Neuronal stem cell (in vitro differentiated cells): ENCODE results near the gene PPIE.

ENCODE experiments used
- DNase-seq: peaks from one replicate; pipeline ENCODE4 v3.0.0-alpha.2; 2013; ENCODE audit warnings: low spot score
- H2AFZ ChIP-seq: one replicate; pipeline ENCODE4 v1.6.1; 2013; ENCODE audit warnings: mild to moderate bottlenecking, low read length, inconsistent platforms
- H2AK5ac ChIP-seq: 2 replicates; pipeline ENCODE4 v1.6.1; 2013; ENCODE audit warnings: low read depth, mild to moderate bottlenecking, inconsistent platforms, low read length, moderate library complexity, mixed read lengths
- H2BK120ac ChIP-seq: 2 replicates; pipeline ENCODE4 v1.6.1; 2013; ENCODE audit warnings: low read depth, mild to moderate bottlenecking, inconsistent platforms, low read length, moderate library complexity, mixed read lengths
- H2BK12ac ChIP-seq: one replicate; pipeline ENCODE4 v1.6.1; 2013; ENCODE audit warnings: low read length, inconsistent platforms
- H2BK15ac ChIP-seq: 2 replicates; pipeline ENCODE4 v1.6.1; 2013; ENCODE audit warnings: mild to moderate bottlenecking, low read length, inconsistent platforms, mixed read lengths
- H2BK5ac ChIP-seq: one replicate; pipeline ENCODE4 v1.6.1; 2013; ENCODE audit warnings: inconsistent platforms, mild to moderate bottlenecking, low read length, moderate library complexity
- H3K14ac ChIP-seq: one replicate; pipeline ENCODE4 v1.6.1; 2013; ENCODE audit warnings: low read length, inconsistent platforms
- H3K18ac ChIP-seq: 2 replicates; pipeline ENCODE4 v1.6.1; 2013; ENCODE audit warnings: low read length, inconsistent platforms
- H3K23ac ChIP-seq: 2 replicates; pipeline ENCODE4 v1.6.1; 2013; ENCODE audit warnings: low read depth, mild to moderate bottlenecking, mixed read lengths, low read length, inconsistent platforms; ENCODE audit not compliant: poor library complexity
- H3K27ac ChIP-seq: replicated peaks from 3 replicates; pipeline ENCODE4 v1.5.1; 2013; ENCODE audit warnings: low read length, inconsistent platforms
- H3K27me3 ChIP-seq, 3 experiments: 2 replicates each; pipeline ENCODE4 v1.6.1; 2013; ENCODE audit warnings: low read length in 3 of 3, mild to moderate bottlenecking in 2 of 3, inconsistent platforms in 1 of 3, low read depth in 1 of 3, mixed read lengths in 1 of 3, moderate library complexity in 1 of 3; ENCODE audit not compliant: control insufficient read depth in 3 of 3, insufficient read depth in 3 of 3
- H3K36me3 ChIP-seq, 2 donors: replicated peaks in 1 of 2; 2 replicates each; pipeline ENCODE4 v1.6.1; 2013; ENCODE audit warnings: low read length in 2 of 2; ENCODE audit not compliant: control insufficient read depth in 2 of 2, insufficient read depth in 2 of 2
- H3K4ac ChIP-seq: 2 replicates; pipeline ENCODE4 v1.6.1; 2013; ENCODE audit warnings: inconsistent platforms, mild to moderate bottlenecking, low read length, moderate library complexity
- H3K4me1 ChIP-seq, 2 donors: 1 replicate in 1 of 2; 2 replicates in 1 of 2; pipeline ENCODE4 v1.6.1; 2013; ENCODE audit warnings: low read length in 2 of 2, low read depth in 1 of 2; ENCODE audit not compliant: control insufficient read depth in 2 of 2, insufficient read depth in 1 of 2
- H3K4me2 ChIP-seq: one replicate; pipeline ENCODE4 v1.6.1; 2013; ENCODE audit warnings: mild to moderate bottlenecking, low read length, inconsistent platforms; ENCODE audit not compliant: insufficient read depth, poor library complexity, severe bottlenecking
- H3K4me3 ChIP-seq, 2 donors: 2 replicates each; pipeline ENCODE4 v1.5.1; 2013; ENCODE audit warnings: low read length in 2 of 2, mild to moderate bottlenecking in 2 of 2, inconsistent platforms in 1 of 2, moderate library complexity in 1 of 2
- H3K79me1 ChIP-seq: one replicate; pipeline ENCODE4 v1.6.1; 2013; ENCODE audit warnings: low read depth, mild to moderate bottlenecking, inconsistent platforms, low read length, moderate library complexity
- H3K9ac ChIP-seq: one replicate; pipeline ENCODE4 v1.6.1; 2013; ENCODE audit warnings: mild to moderate bottlenecking, low read depth, low read length, inconsistent platforms; ENCODE audit not compliant: poor library complexity
- H3K9me3 ChIP-seq, 2 donors: replicated peaks in 1 of 2; 2 replicates each; pipeline versions ENCODE3 to v1.6.1; 2013; ENCODE audit warnings: low read length in 2 of 2, mild to moderate bottlenecking in 2 of 2, inconsistent platforms in 1 of 2, low read depth in 1 of 2, mixed read lengths in 1 of 2, moderate library complexity in 1 of 2; ENCODE audit not compliant: control insufficient read depth in 2 of 2, insufficient read depth in 1 of 2
- H4K8ac ChIP-seq: one replicate; pipeline ENCODE4 v1.6.1; 2013; ENCODE audit warnings: low read depth, mild to moderate bottlenecking, inconsistent platforms, low read length, moderate library complexity
- H4K91ac ChIP-seq: one replicate; pipeline ENCODE4 v1.6.1; 2013; ENCODE audit warnings: low read length, low read depth, mild to moderate bottlenecking, inconsistent platforms; ENCODE audit not compliant: poor library complexity
- WGBS, 2 donors: extraction: QIAGEN DNeasy Blood & Tissue Kit; methylation state at CpG; one replicate each; pipeline ENCODE4 v1.1.7; 2013; ENCODE audit warnings: missing lambda C conversion rate in 2 of 2, mixed read lengths in 1 of 2; ENCODE audit not compliant: insufficient read length in 2 of 2, insufficient replicate concordance in 1 of 2; ENCODE audit errors: extremely low coverage in 2 of 2; 5-methylcytosine and 5-hydroxymethylcytosine counted together

The PPIE gene

DNA sequence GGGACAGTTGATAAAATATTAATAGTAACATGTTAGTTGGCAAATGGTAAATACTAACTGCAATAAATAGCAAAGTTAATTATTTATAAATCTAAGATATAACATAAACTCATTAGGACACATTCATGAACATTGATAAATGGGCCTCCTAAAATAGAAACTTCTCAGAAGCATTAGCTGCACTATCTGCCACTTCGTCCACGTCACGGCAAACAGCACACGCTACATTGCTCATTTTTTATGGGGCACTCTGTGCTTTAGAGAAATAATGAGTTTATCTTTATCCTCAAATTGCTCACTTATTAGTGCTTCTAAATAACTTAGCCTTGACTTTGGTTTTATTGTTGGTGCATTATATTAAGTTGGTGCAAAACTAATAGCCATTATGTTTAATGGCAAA, 31.2 kb upstream of the PPIE start:
- Histone ChIP-seq H3K9ac (no peak overlapping the region), H3K9me3 (no peaks in the 10 kb centered on the region), H3K18ac (no peak overlapping the region), H2AFZ (no peak overlapping the region), H2BK120ac (no peak overlapping the region), H3K4me2 (no peak overlapping the region), H3K27ac (no peak overlapping the region), H3K4ac (no peak overlapping the region), H2AK5ac (no peak overlapping the region), H3K27me3 (peaks cover 0 to 39% (median 7%) of the 10 kb centered on the region in 3 experiments), H2BK5ac (no peak overlapping the region), H4K91ac (no peak overlapping the region), H2BK15ac (no peak overlapping the region), H4K8ac (no peak overlapping the region), H3K4me1 (peaks cover 7 to 8% of the 10 kb centered on the region in 2 donors), H3K23ac (no peak overlapping the region), H2BK12ac (no peak overlapping the region), H3K36me3 (no peaks in the 10 kb centered on the region), H3K4me3 (no peak overlapping the region), H3K14ac (no peak overlapping the region), H3K79me1 (no peaks in the 10 kb centered on the region)
- whole genome bisulfite sequencing, 2 donors: no CpG with 5 or more reads among the region's 4 CpGs
- DNase-seq: no peak

DNA sequence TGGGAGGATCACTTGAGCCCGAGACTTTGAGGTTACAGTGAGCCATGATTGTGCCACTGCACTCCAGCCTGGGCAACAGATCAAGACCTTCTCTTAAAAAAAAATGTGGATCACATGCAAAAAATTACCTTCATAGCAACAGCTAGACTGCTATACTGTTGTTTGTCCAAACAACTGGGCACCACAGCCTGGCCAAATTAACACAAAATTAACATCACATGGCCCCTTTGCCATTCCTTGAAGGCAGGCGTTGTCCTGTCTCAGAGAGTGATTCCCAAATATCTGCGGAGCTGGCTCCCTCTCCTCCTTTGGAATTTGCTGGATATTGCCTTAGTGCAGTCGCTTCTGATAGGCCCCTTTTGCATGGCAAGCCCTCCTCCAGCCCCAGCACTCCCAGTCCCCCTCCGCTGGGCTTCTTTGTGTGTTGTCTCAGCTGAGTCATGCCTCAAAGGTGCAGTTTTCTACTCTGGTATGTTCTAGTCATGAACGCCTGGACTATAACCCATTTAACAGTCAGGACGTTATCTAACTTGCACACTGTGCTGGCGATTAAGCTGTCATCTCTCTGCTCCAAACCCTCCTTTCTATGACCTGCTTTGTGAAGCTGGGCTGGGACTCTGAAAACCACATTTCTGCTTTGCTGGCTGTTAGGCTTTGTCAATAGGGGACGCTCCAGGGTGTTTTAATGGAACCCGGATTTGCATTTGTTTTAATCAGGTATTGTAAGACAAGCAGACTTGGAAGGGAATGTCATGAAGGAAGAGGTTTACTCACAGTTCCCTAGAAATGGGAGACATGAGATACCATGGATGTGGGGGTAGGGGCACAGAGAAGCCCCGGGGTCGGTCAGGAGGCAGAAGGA, 27.3 kb upstream of the PPIE start:
- no peak overlapping the region for H3K4me2 ChIP-seq
- H3K23ac ChIP-seq: no peak overlapping the region
- no peak overlapping the region for H2BK12ac ChIP-seq
- peaks cover 0 to 38% (median 12%) of the 10 kb centered on the region in 3 experiments for H3K27me3 ChIP-seq
- no peak overlapping the region for H2AK5ac ChIP-seq
- H2BK15ac ChIP-seq: no peak overlapping the region
- H4K91ac ChIP-seq: no peak overlapping the region
- H2BK120ac ChIP-seq: no peak overlapping the region
- no peak for DNase-seq
- H3K18ac ChIP-seq: peak overlapping the region; percentile 15
- no peak overlapping the region for H3K4ac ChIP-seq
- H3K9me3 ChIP-seq: no peaks in the 10 kb centered on the region
- no peaks in the 10 kb centered on the region for H3K36me3 ChIP-seq
- no peak overlapping the region for H3K4me3 ChIP-seq
- no CpG with 5 or more reads among the region's 12 CpGs for WGBS, 2 donors
- no peak overlapping the region for H3K27ac ChIP-seq
- no peaks in the 10 kb centered on the region for H3K79me1 ChIP-seq
- H3K9ac ChIP-seq: no peak overlapping the region
- no peak overlapping the region for H4K8ac ChIP-seq
- H3K14ac ChIP-seq: no peak overlapping the region
- no peak overlapping the region for H2BK5ac ChIP-seq
- peak overlapping the region; percentile 54 for H2AFZ ChIP-seq
- H3K4me1 ChIP-seq: peaks cover 7 to 8% of the 10 kb centered on the region in 2 donors

DNA sequence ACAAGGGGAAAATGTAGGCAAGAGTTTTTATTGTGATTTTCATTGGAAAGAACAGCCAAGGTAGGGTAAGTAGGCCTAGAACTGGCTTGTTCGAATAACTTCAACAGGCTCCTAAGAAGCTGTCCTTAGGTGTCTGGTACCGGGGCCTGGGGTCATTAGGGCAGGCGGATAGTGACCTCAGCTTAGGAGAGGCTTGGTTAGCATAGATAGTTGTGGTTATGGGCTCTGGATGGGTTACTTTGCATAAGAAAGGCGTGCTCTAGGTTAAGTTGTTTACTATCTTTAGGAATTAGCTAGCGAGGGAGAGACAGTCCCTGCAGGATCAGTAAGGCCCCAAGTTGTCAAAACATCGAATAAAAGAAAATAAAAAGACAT, 26.7 kb upstream of the PPIE start:
- no peak overlapping the region for H2BK5ac ChIP-seq
- no peak overlapping the region for H3K9ac ChIP-seq
- DNase-seq: no peak
- no peaks in the 10 kb centered on the region for H3K9me3 ChIP-seq
- no CpG with 5 or more reads among the region's 6 CpGs for WGBS, 2 donors
- no peaks in the 10 kb centered on the region for H3K79me1 ChIP-seq
- no peak overlapping the region for H4K91ac ChIP-seq
- H3K27me3 ChIP-seq: peaks cover 0 to 39% (median 14%) of the 10 kb centered on the region in 3 experiments
- H3K14ac ChIP-seq: no peak overlapping the region
- H3K4me3 ChIP-seq: no peak overlapping the region
- H3K27ac ChIP-seq: no peak overlapping the region
- no peak overlapping the region for H2BK120ac ChIP-seq
- H2BK15ac ChIP-seq: no peak overlapping the region
- no peak overlapping the region for H3K4ac ChIP-seq
- no peak overlapping the region for H2BK12ac ChIP-seq
- no peak overlapping the region for H4K8ac ChIP-seq
- peaks cover 7 to 8% of the 10 kb centered on the region in 2 donors for H3K4me1 ChIP-seq
- H3K18ac ChIP-seq: no peak overlapping the region
- peak overlapping the region; percentile 54 for H2AFZ ChIP-seq
- H3K23ac ChIP-seq: no peak overlapping the region
- H3K4me2 ChIP-seq: no peak overlapping the region
- no peaks in the 10 kb centered on the region for H3K36me3 ChIP-seq
- no peak overlapping the region for H2AK5ac ChIP-seq

DNA sequence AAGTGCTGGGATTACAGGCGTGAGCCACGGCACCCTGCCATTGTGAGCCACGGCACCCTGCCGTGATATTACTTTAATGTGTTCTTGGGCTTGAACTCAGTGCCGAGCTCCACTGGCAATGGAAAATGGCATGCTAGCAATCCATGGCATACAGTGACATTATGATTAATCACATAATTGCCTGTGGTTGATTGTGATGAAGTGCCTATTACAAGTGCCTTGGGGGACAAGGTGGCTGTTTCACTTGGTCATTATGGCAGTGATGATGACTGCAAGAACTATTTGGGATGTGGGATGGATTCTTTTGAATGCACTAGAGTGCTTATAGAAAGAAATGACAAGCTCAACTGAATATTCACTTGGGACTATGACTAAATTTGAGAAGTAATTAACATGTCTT, 25.1 kb upstream of the PPIE start:
- H3K23ac ChIP-seq: no peak overlapping the region
- no peak overlapping the region for H3K4ac ChIP-seq
- no peak overlapping the region for H2BK5ac ChIP-seq
- peaks cover 7 to 8% of the 10 kb centered on the region in 2 donors for H3K4me1 ChIP-seq
- H3K4me2 ChIP-seq: no peak overlapping the region
- H3K27ac ChIP-seq: no peak overlapping the region
- no peak for DNase-seq
- no peak overlapping the region for H3K14ac ChIP-seq
- H3K9ac ChIP-seq: no peak overlapping the region
- no peak overlapping the region for H3K4me3 ChIP-seq
- no peaks in the 10 kb centered on the region for H3K79me1 ChIP-seq
- no peak overlapping the region for H4K91ac ChIP-seq
- no peak overlapping the region for H2BK15ac ChIP-seq
- H3K27me3 ChIP-seq: peaks cover 2 to 42% (median 23%) of the 10 kb centered on the region in 3 experiments
- no peaks in the 10 kb centered on the region for H3K36me3 ChIP-seq
- no peaks in the 10 kb centered on the region for H3K9me3 ChIP-seq
- no peak overlapping the region for H3K18ac ChIP-seq
- no peak overlapping the region for H2BK12ac ChIP-seq
- H2BK120ac ChIP-seq: no peak overlapping the region
- no CpG with 5 or more reads among the region's 5 CpGs for WGBS, 2 donors
- no peak overlapping the region for H2AK5ac ChIP-seq
- no peak overlapping the region for H2AFZ ChIP-seq
- H4K8ac ChIP-seq: no peak overlapping the region
